Activated CD4-positive, alpha-beta T cell treated with anti-CD3 and anti-CD28 coated beads, Interleukin-2, amount 10 ng/mL, durations not matched to agents 24 days and 14 days (primary cell): ENCODE data around the gene ONECUT3. TPM values are rescaled to one million over a fixed set of nuclear protein-coding genes. Genes with fewer than 3 reads are reported as not detected.

Source experiments
- DNase-seq: peaks from one replicate; pipeline ENCODE4 v3.0.0; 2022
- H3K27ac Mint-ChIP-seq: one replicate; pipeline ENCODE4 v1.8.0; 2022; ENCODE audit warnings: mild to moderate bottlenecking, mixed read lengths
- H3K27me3 Mint-ChIP-seq: one replicate; pipeline ENCODE4 v1.8.0; 2022; ENCODE audit warnings: mixed read lengths
- H3K36me3 Mint-ChIP-seq: one replicate; pipeline ENCODE4 v1.8.0; 2022; ENCODE audit warnings: low read depth, mild to moderate bottlenecking, mixed read lengths
- H3K4me1 Mint-ChIP-seq: one replicate; pipeline ENCODE4 v1.8.0; 2021; ENCODE audit warnings: mixed read lengths
- H3K4me3 Mint-ChIP-seq: one replicate; pipeline ENCODE4 v1.8.0; 2022; ENCODE audit warnings: mild to moderate bottlenecking, moderate library complexity, mixed read lengths
- H3K9me3 Mint-ChIP-seq: one replicate; pipeline ENCODE4 v1.8.0; 2021; ENCODE audit warnings: mixed read lengths
- intact Hi-C: fragments of 100-400 bp; cut with micrococcal nuclease; formaldehyde crosslinking; loops from one replicate; pipeline ENCODE4 v1.15.1; 2023
- total RNA-seq: library from RNA; stranded (reverse); gene quantifications from 2 replicates; pipeline ENCODE4 v1.2.3, GENCODE V29; 2022

The ONECUT3 gene
- total RNA-seq, 1 donor from 2014 or later: not detected

GRCh38 chr19:1763648-1764639, 10.6 kb downstream of the ONECUT3 start:
- Mint-ChIP-seq H3K4me3 (no peak overlapping the region), H3K27me3 (peaks cover 72% of the 10 kb centered on the region), H3K4me1 (peaks cover 2% of the 10 kb centered on the region), H3K27ac (no peak overlapping the region), H3K36me3 (no peaks in the 10 kb centered on the region), H3K9me3 (no peaks in the 10 kb centered on the region)
- intact Hi-C loops: loop anchor here (2.0 kb wide), 1 partner anchor 13 kb away; no protein-coding TSS in a partner anchor
- DNase-seq: no peak

GRCh38 chr19:1764729-1765128, 11.4 kb downstream of the ONECUT3 start:
- no peak for DNase-seq
- Mint-ChIP-seq H3K36me3 (no peaks in the 10 kb centered on the region), H3K27me3 (peaks cover 68% of the 10 kb centered on the region), H3K4me1 (peaks cover 2% of the 10 kb centered on the region), H3K4me3 (no peak overlapping the region), H3K9me3 (no peaks in the 10 kb centered on the region), H3K27ac (no peak overlapping the region)
- intact Hi-C loops: loop anchor here (2.0 kb wide), 1 partner anchor 14 kb away; no protein-coding TSS in a partner anchor

GRCh38 chr19:1765232-1765903, 12.1 kb downstream of the ONECUT3 start:
- peaks cover 2% of the 10 kb centered on the region for H3K4me1 Mint-ChIP-seq
- no peak for DNase-seq

GRCh38 chr19:1765904-1766799, 12.8 kb downstream of the ONECUT3 start:
- H3K4me1 Mint-ChIP-seq: peaks cover 2% of the 10 kb centered on the region
- intact Hi-C loops: loop anchor here (2.0 kb wide), 2 partner anchors 15 to 217 kb away; no protein-coding TSS in a partner anchor
- no peak for DNase-seq
- no peak overlapping the region for H3K27ac Mint-ChIP-seq
- peaks cover 70% of the 10 kb centered on the region for H3K27me3 Mint-ChIP-seq
- H3K9me3 Mint-ChIP-seq: peaks cover 4% of the 10 kb centered on the region
- H3K4me3 Mint-ChIP-seq: no peak overlapping the region
- no peaks in the 10 kb centered on the region for H3K36me3 Mint-ChIP-seq

More at GRCh38 chr19:1765232-1765903, 12.1 kb downstream of the ONECUT3 start:
- Mint-ChIP-seq H3K27ac (no peak overlapping the region), H3K9me3 (peaks cover 2% of the 10 kb centered on the region), H3K27me3 (peaks cover 70% of the 10 kb centered on the region), H3K36me3 (no peaks in the 10 kb centered on the region), H3K4me3 (no peak overlapping the region)
- intact Hi-C loops: loop anchor here (2.0 kb wide), 1 partner anchor 15 kb away; no protein-coding TSS in a partner anchor

GRCh38 chr19:1766800-1767352, 13.6 kb downstream of the ONECUT3 start:
- H3K36me3 Mint-ChIP-seq: no peaks in the 10 kb centered on the region
- H3K27ac Mint-ChIP-seq: no peak overlapping the region
- no peak for DNase-seq
- peaks cover 66% of the 10 kb centered on the region for H3K27me3 Mint-ChIP-seq
- peaks cover 4% of the 10 kb centered on the region for H3K9me3 Mint-ChIP-seq
- peaks cover 2% of the 10 kb centered on the region for H3K4me1 Mint-ChIP-seq
- intact Hi-C loops: loop anchor here (1.0 to 2.0 kb wide), 2 partner anchors 95 to 218 kb away; no protein-coding TSS in a partner anchor
- no peak overlapping the region for H3K4me3 Mint-ChIP-seq

- no peaks in the 10 kb centered on the region for H3K36me3 Mint-ChIP-seq
- no peak overlapping the region for H3K27ac Mint-ChIP-seq
- intact Hi-C loops: loop anchor here (1.0 to 2.0 kb wide), 2 partner anchors 95 to 219 kb away; no protein-coding TSS in a partner anchor
- peak; percentile 88 for DNase-seq
- H3K4me3 Mint-ChIP-seq: no peak overlapping the region
- peaks cover 65% of the 10 kb centered on the region for H3K27me3 Mint-ChIP-seq
- H3K9me3 Mint-ChIP-seq: peaks cover 4% of the 10 kb centered on the region
- H3K4me1 Mint-ChIP-seq: peaks cover 2% of the 10 kb centered on the region
Observed at GRCh38 chr19:1767464-1767933, 14.2 kb downstream of the ONECUT3 start.

GRCh38 chr19:1768248-1768647, 14.9 kb downstream of the ONECUT3 start:
- no peak overlapping the region for H3K4me3 Mint-ChIP-seq
- DNase-seq: no peak
- H3K27me3 Mint-ChIP-seq: peaks cover 65% of the 10 kb centered on the region
- no peaks in the 10 kb centered on the region for H3K36me3 Mint-ChIP-seq
- peaks cover 4% of the 10 kb centered on the region for H3K9me3 Mint-ChIP-seq
- intact Hi-C loops: no loop called here
- no peak overlapping the region for H3K27ac Mint-ChIP-seq
- peaks cover 2% of the 10 kb centered on the region for H3K4me1 Mint-ChIP-seq

- Mint-ChIP-seq H3K4me3 (no peak overlapping the region), H3K27me3 (peaks cover 61% of the 10 kb centered on the region), H3K27ac (no peak overlapping the region), H3K9me3 (peaks cover 4% of the 10 kb centered on the region), H3K36me3 (no peaks in the 10 kb centered on the region), H3K4me1 (no peaks in the 10 kb centered on the region)
- intact Hi-C loops: no loop called here
- DNase-seq: no peak
Observed at GRCh38 chr19:1768918-1769644, 15.8 kb downstream of the ONECUT3 start.

- intact Hi-C loops: no loop called here
- Mint-ChIP-seq H3K36me3 (no peaks in the 10 kb centered on the region), H3K27me3 (peaks cover 59% of the 10 kb centered on the region), H3K4me3 (no peak overlapping the region), H3K4me1 (no peaks in the 10 kb centered on the region), H3K27ac (no peak overlapping the region), H3K9me3 (peaks cover 4% of the 10 kb centered on the region)
- DNase-seq: no peak
Observed at GRCh38 chr19:1769645-1769985, 16.3 kb downstream of the ONECUT3 start.

GRCh38 chr19:1770866-1771576, 17.7 kb downstream of the ONECUT3 start:
- H3K27ac Mint-ChIP-seq: no peak overlapping the region
- H3K4me3 Mint-ChIP-seq: no peak overlapping the region
- no peak for DNase-seq
- H3K9me3 Mint-ChIP-seq: peaks cover 4% of the 10 kb centered on the region
- H3K4me1 Mint-ChIP-seq: no peaks in the 10 kb centered on the region
- intact Hi-C loops: no loop called here
- no peaks in the 10 kb centered on the region for H3K36me3 Mint-ChIP-seq
- H3K27me3 Mint-ChIP-seq: peaks cover 46% of the 10 kb centered on the region

GRCh38 chr19:1773184-1773583, 19.9 kb downstream of the ONECUT3 start:
- peaks cover 4% of the 10 kb centered on the region for H3K9me3 Mint-ChIP-seq
- DNase-seq: no peak
- H3K27me3 Mint-ChIP-seq: peaks cover 50% of the 10 kb centered on the region
- peaks cover 5% of the 10 kb centered on the region for H3K36me3 Mint-ChIP-seq
- intact Hi-C loops: no loop called here
- H3K4me1 Mint-ChIP-seq: no peaks in the 10 kb centered on the region
- no peak overlapping the region for H3K27ac Mint-ChIP-seq
- H3K4me3 Mint-ChIP-seq: no peak overlapping the region
